HFF-Myc (cell line): ENCODE data around the gene ISOC2.
"Not testable (repeated sequence)": the region's sequence is repeated elsewhere in the genome, so short reads cannot be mapped to it uniquely, and the experiment has no call there.

Experiments
- DNase-seq: peaks from one replicate; pipeline ENCODE4 v3.0.0-alpha.2; 2011; ENCODE audit warnings: low read depth; ENCODE audit errors: extremely low read depth
- H3K4me3 ChIP-seq: replicated peaks from 2 replicates; pipeline ENCODE4 v1.5.1; 2011; ENCODE audit warnings: low read depth, mild to moderate bottlenecking, control low read depth, low read length
- TF ChIP-seq, protein P1 (sequence below): IDR thresholded peaks from 2 replicates; pipeline ENCODE4 v1.5.1; 2012; ENCODE audit warnings: mild to moderate bottlenecking, low read depth, low read length, control low read depth; ENCODE audit errors: missing control alignments

The ISOC2 gene

DNA sequence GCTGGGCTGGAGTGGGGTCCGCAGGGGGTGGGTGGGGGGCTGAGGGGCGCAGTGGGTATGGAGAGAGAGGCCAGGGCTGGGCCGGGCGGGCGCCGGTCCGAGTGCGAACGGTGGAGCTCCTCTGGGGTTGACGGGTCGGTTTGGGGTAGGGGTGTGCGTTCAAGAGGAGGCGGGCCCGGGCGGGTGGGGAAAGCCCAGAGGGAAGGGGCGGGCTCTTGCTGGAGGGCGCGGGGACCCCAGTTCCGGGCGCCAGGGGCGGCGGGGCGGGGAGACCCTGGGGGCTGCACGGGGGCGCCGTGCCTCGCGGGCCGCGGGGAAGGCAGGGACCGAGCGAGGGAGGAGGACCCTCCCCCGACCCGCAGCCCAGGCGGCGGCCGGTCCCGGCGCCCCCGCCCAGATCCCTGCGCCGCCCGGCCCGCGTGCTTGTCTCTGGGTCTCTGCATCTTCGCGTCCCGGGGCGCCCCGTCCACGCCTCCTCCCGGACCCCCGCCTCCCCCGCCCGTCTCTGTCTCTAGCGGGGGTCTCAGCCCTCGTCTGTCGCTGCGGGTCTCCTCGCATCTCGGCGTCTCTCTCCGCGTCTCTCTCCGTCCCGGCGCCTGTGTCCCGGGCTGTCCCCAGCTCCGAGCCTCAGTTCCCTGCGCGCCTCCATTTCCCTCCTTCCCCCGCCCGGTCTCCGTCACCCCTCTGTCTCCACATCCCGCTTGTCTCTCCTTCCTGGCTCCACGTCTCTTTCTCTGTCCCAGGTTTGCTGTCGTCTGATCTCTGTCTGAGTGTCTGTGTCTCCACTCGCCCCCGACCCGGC, 10.1 kb downstream of the ISOC2 start:
- no peak for DNase-seq
- H3K4me3 ChIP-seq, result no peak overlapping the region
- TF ChIP-seq, protein P1, sequence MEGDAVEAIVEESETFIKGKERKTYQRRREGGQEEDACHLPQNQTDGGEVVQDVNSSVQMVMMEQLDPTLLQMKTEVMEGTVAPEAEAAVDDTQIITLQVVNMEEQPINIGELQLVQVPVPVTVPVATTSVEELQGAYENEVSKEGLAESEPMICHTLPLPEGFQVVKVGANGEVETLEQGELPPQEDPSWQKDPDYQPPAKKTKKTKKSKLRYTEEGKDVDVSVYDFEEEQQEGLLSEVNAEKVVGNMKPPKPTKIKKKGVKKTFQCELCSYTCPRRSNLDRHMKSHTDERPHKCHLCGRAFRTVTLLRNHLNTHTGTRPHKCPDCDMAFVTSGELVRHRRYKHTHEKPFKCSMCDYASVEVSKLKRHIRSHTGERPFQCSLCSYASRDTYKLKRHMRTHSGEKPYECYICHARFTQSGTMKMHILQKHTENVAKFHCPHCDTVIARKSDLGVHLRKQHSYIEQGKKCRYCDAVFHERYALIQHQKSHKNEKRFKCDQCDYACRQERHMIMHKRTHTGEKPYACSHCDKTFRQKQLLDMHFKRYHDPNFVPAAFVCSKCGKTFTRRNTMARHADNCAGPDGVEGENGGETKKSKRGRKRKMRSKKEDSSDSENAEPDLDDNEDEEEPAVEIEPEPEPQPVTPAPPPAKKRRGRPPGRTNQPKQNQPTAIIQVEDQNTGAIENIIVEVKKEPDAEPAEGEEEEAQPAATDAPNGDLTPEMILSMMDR, result no peak

DNA sequence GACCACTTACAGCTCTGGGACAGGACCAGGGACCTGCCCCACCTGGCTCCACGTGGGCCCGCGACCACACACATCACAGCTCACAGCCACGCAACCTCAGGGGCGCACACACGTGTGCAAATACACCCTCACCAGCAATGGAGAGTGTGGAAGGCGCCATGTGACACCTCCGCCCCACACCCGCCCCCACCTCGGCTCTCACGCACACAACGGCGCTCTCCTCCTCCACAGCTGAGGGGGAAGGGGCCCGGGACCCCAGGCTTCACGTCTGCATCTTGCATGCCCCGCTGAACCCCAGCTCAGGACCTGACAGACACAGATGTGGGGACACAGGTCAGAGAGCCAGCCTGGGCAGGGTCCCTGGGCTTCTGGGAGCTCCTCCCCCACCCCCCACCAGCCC, 12.0 kb downstream of the ISOC2 start:
- no peak overlapping the region for H3K4me3 ChIP-seq
- TF ChIP-seq, protein P1, result no peak
- DNase-seq, result no peak

DNA sequence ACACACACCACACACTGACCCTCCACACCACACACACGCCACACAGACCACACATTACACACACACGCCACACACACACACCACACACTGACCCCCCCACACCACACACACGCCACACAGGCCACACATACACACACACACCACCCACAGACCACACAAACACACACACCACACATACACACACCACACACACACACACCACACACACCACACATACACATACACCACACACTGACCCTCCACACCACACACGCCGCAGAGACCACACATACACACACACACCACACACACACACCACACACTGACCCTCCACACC, 13.3 kb downstream of the ISOC2 start:
- H3K4me3 ChIP-seq, DNase-seq: not testable (repeated sequence)

DNA sequence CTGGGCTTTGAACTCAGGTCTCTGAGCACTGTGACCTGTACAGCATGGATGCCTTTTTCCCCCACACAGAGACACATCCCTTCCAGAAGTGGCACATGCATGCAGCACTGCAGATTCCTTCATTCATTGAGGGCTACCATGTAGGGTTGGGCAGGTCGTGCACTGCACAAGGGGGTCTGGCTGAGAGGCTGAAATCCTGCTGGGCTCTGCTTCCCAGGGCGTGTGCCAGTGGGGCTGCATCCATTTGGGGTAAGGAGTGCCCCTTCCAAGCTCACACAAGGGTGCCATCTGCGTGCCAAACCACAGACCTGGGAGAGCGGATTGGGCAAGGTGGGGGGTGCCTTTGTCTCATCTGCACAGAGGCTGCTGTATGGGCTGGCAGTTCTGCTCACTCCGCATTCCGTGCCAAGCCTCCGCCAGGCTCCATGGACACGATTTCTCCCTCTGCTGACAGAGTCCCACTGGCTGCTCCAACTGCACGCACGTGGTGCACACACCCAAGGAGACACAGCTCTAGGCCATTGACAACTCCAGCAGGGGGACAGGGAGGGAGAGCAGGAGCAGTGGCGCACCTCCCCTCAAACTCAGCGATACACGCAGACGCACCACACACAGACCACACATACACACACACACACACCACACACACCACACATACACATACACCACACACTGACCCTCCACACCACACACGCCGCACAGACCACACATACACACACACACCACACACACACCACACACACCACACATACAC, 13.8 kb downstream of the ISOC2 start:
- no peak for DNase-seq
- TF ChIP-seq, protein P1, result no peak
- no peak overlapping the region for H3K4me3 ChIP-seq

DNA sequence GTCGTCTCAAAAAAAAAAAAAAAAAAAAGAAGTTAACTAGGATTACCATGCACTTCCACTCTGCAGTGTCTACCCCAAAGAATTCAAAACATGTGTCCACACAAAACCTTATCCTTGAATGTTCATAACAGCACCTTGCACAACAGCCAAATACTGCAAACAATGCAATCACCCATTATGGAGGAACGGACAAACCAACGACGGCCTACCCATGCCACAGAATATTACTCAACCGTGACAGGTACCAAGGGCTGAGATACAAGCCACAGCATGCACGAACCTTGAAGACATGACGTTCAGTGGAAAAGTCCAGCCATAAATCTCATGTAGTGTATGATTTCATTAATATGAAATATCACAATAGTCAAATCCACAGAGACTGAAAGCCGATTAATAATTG, 15.4 kb downstream of the ISOC2 start:
- no peak overlapping the region for H3K4me3 ChIP-seq
- DNase-seq, result no peak
- TF ChIP-seq, protein P1, result no peak

DNA sequence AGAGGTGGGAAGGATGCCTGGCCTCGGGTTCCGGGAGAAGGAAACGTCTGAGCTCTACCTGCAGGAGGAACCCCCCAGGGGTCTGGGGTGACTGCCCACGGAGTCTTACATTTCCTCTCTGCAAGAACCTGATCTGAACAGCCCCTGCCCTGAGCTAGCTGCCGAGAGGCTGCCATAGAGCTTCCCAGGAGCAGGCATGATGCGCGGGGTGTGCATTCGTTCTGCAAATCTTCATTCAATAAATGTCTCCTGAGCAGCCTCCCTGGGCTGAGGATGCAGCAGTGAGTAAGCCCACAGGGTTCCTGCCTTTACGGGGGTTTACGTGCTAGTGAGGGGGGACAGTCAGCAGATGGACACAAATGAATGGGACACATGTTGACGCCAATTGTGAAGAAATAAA, 16.8 kb downstream of the ISOC2 start:
- no peak overlapping the region for H3K4me3 ChIP-seq
- TF ChIP-seq, protein P1, result no peak
- no peak for DNase-seq

DNA sequence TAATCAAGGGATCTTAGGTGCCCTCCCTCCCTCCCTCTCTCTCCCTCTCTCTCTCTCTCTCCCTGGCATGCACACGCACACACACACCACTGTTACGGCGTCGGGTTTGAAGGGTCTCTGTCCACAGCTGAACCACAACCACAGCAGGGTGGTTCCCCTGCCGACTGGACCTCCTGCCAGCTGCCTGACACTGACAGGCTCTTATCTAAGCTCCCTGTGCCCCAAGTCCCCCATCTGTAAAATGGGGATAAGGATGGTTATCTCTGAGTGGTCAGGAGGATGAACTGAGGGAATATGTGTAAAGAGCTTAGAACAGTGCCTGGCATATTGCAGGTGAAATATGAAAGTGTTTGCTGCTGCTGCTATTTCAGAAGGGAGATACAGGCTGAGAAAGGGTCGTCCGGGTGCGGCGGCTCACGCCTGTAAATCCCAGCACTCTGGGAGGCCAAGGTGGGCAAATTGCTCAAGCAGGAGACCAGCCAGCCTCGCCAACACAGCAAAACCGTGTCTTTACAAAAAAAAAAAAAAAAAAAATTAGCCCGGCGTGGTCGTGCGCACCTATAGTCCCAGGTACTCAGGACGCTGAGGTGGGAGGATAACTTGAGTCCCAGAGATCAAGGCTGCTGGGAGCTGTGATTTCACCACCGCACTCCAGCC, 17.5 kb downstream of the ISOC2 start:
- no peak overlapping the region for H3K4me3 ChIP-seq
- DNase-seq, result no peak
- TF ChIP-seq, protein P1, result no peak
